Stimulated activated CD8-positive, alpha-beta memory T cell treated with anti-CD3 and anti-CD28 coated beads, Interleukin-12 subunit alpha, Interleukin-12 subunit beta, amount 100 ng/mL, for 24 hours (primary cell): ENCODE results near the gene CCDC88C.

Source experiments
- DNase-seq: peaks from one replicate; pipeline ENCODE4 v3.0.0-alpha.2; 2020; ENCODE audit errors: extremely low read depth

Gene CCDC88C

GRCh38 chr14:91380610-91381371 is 36.8 kb downstream of the CCDC88C start:
- DNase-seq = no peak

GRCh38 chr14:91380123-91380522 is 37.5 kb downstream of the CCDC88C start:
- DNase-seq = no peak

- DNase-seq = no peak
These were observed 38.1 kb downstream of the CCDC88C start for GRCh38 chr14:91379579-91379932.

- no peak for DNase-seq
These were observed 38.6 kb downstream of the CCDC88C start for GRCh38 chr14:91378930-91379578.

- DNase-seq = peak; percentile 34
These were observed 39.6 kb downstream of the CCDC88C start for GRCh38 chr14:91377700-91378652.

- no peak for DNase-seq
These were observed 40.8 kb downstream of the CCDC88C start for GRCh38 chr14:91376547-91377477.

- no peak for DNase-seq
These were observed 41.7 kb downstream of the CCDC88C start for GRCh38 chr14:91375720-91376452.

- no peak for DNase-seq
These were observed 42.5 kb downstream of the CCDC88C start for GRCh38 chr14:91374879-91375702.

- no peak for DNase-seq
These were observed 43.2 kb downstream of the CCDC88C start for GRCh38 chr14:91374287-91374878.

- DNase-seq = no peak
These were observed 43.9 kb downstream of the CCDC88C start for GRCh38 chr14:91373591-91374254.

- no peak for DNase-seq
These were observed 44.7 kb downstream of the CCDC88C start for GRCh38 chr14:91372671-91373495.

- no peak for DNase-seq
These were observed 45.6 kb downstream of the CCDC88C start for GRCh38 chr14:91371990-91372375.

GRCh38 chr14:91371011-91371989 is 46.3 kb downstream of the CCDC88C start:
- no peak for DNase-seq

- DNase-seq = no peak
These were observed 47.8 kb downstream of the CCDC88C start for GRCh38 chr14:91369628-91370445.

GRCh38 chr14:91368776-91369416 is 48.7 kb downstream of the CCDC88C start:
- no peak for DNase-seq
